ENCODE measurements around the gene AKT1S1. TPM values are rescaled to one million over a fixed set of nuclear protein-coding genes. Genes with fewer than 3 reads are reported as not detected.
A peak's percentile ranks its signal among the peaks of the same experiment; 100 is the strongest.

AKT1S1 gene
- total RNA-seq, 4 donors from 2014 or later, result 2.6 to 26.7 (median 5.9) TPM

- Histone ChIP-seq H3K4me3 (no peak overlapping the region), H3K4me1 (peaks cover 4 to 7% of the 10 kb centered on the region in 2 donors), H3K27me3 (no peaks in the 10 kb centered on the region), H3K9me3 (no peaks in the 10 kb centered on the region), H3K36me3 (no peaks in the 10 kb centered on the region), H3K27ac (peak overlapping the region in 1 of 2 donors; percentile 27)
- intact Hi-C loops (cut with DNase I; ENCODE audit: low total_unique reads), result no loop called here
- DNase-seq, result no peak
- TF ChIP-seq POLR2A (IDR thresholded peaks at IDR 0.05), result no peak
- TF ChIP-seq CTCF (IDR thresholded peaks at IDR 0.05), result no peak
Observed at GRCh38 chr19:49911381-49912145, 34.4 kb upstream of the AKT1S1 start.

GRCh38 chr19:49910179-49910578, 33.0 kb upstream of the AKT1S1 start:
- DNase-seq, result no peak
- H3K9me3 ChIP-seq, result no peaks in the 10 kb centered on the region
- no peak overlapping the region for H3K4me3 ChIP-seq
- H3K27ac ChIP-seq, result no peak overlapping the region
- no peaks in the 10 kb centered on the region for H3K27me3 ChIP-seq
- intact Hi-C loops (cut with DNase I; ENCODE audit: low total_unique reads), result no loop called here
- no peak for TF ChIP-seq CTCF (IDR thresholded peaks at IDR 0.05)
- peaks cover 4 to 7% of the 10 kb centered on the region in 2 donors for H3K4me1 ChIP-seq
- H3K36me3 ChIP-seq, result no peaks in the 10 kb centered on the region

- Histone ChIP-seq H3K27ac (no peak overlapping the region), H3K4me3 (no peak overlapping the region), H3K9me3 (no peaks in the 10 kb centered on the region), H3K27me3 (no peaks in the 10 kb centered on the region), H3K36me3 (no peaks in the 10 kb centered on the region), H3K4me1 (peaks cover 4 to 7% of the 10 kb centered on the region in 2 donors)
- DNase-seq, result no peak
- TF ChIP-seq CTCF (IDR thresholded peaks at IDR 0.05), result no peak
- no peak for TF ChIP-seq POLR2A (IDR thresholded peaks at IDR 0.05)
- intact Hi-C loops (cut with DNase I; ENCODE audit: low total_unique reads), result no loop called here
Observed at GRCh38 chr19:49908480-49909420, 31.6 kb upstream of the AKT1S1 start.

GRCh38 chr19:49907745-49908446, 30.7 kb upstream of the AKT1S1 start:
- no peak overlapping the region for H3K4me3 ChIP-seq
- H3K36me3 ChIP-seq, result no peaks in the 10 kb centered on the region
- no peaks in the 10 kb centered on the region for H3K9me3 ChIP-seq
- no peaks in the 10 kb centered on the region for H3K27me3 ChIP-seq
- intact Hi-C loops (cut with DNase I; ENCODE audit: low total_unique reads), result no loop called here
- H3K4me1 ChIP-seq, result peaks cover 2 to 4% of the 10 kb centered on the region in 2 donors
- H3K27ac ChIP-seq, result no peak overlapping the region
- DNase-seq, result no peak
- TF ChIP-seq CTCF (IDR thresholded peaks at IDR 0.05) (no peak), POLR2A (IDR thresholded peaks at IDR 0.05) (no peak)
